KBM-7 (cell line): ENCODE results near the gene BCDIN3D.

Source experiments
- DNase-seq: peaks from one replicate; pipeline ENCODE4 v3.0.0-alpha.2; 2015
- in situ Hi-C: fragments of 300-500 bp; cut with MboI; formaldehyde crosslinking; loops from 2 replicates; pipeline ENCODE4 v1.14.3; 2020; ENCODE audit warnings: low sequenced_read_pairs, low pct_unique_long_range_greater_than_20kb, mixed read lengths

Gene BCDIN3D

DNA sequence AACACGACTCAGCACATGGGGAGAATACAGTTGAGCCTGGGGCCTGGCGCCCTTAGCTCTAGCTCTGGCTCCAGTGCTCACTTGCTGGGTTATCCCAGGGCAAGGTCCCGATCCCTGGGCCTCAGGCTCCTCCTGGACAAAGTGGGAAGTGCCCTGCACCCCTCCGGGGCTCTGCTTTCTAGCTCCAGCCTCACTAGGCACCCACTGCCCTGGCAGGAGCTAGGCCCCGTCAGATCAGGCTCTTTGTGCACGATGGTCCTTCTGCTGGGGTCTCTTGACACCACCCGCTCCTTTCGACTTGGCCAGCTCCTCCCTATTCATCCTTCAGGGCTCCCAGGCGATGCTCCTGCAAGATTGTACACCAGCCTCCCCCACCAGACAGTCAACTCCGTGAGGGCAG lies 38.1 kb downstream of the BCDIN3D start:
- DNase-seq, result no peak
- in situ Hi-C loops, result no loop called here

DNA sequence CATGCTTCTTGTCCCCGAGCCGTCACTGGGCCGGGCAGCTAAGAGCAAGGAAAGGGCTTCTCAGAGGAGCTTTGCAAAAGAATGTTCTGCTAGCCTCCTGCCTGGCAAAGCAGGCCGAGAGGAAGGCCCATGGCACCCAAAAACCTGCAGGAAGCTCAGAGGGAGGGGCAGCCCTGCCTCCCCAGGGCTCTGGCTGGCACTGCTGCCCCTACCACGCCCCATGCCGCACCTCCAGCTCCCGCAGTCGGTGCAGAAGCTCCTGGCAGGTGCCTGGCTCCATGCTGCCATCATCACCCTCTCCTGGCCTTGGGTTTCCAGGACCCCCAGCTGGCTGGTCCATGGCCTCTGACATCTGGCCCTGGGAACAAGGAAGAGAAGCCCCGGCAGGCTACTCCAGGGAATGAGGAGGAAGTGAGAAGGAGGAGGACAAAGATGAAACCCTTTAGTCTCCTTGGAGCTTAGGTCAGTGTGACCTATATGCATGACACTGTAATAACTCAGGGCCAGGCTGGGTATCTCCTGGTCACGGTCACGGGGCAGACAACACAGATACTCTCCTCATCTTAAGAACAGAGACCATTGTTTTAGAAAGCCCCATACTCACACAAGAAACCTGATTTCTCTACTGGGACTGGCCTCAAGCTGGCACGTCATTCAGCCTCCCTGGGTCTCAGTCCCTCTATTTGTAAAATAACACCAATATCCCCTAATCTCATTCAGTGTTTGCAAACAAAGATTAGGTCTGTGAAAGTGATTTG lies 39.0 kb downstream of the BCDIN3D start:
- no peak for DNase-seq
- in situ Hi-C loops, result no loop called here

DNA sequence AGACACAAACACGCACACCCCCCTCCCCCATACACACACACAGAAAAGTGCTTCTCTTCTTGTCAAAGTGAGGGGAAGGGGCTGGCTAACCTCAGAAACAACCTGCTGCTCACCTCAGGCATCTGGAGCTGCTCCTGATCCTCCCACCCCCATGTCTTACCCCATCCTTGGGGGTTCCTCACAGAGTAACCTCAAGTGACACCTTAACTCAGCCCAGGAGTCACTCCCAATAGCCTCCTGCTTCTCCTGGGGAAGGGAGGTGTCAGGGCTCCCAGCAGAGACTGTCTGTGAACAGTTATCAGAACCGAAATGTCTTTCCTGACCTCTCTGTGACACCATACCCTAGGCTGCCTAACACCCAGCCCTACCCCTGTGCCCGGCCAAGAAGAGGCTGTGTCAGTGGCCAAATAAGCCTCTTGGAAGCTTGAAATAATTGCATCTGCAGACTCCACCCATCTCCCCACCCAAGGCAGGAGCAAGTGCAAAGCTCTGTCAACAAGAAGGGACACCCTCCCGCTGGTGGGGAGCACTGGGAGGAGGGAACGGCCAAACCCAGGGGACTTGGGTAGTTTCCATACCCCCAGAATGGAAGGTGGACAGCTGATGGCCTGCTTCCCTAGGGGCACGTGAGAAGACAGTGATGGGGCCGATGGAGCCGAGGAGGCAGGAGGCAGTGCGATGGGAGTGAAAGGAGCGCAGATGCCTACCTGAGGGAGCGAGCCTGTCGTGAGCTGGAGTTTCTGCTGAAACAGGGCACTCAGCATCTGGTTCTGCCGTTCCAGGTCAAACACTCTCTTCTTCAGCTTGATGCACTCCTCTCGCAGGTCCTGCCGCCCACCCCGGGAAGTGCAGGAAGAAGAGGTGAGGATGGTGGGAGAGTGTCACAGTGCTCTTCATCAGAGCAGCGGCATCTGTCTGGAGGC lies 41.5 kb downstream of the BCDIN3D start:
- in situ Hi-C loops, result no loop called here
- DNase-seq, result no peak

DNA sequence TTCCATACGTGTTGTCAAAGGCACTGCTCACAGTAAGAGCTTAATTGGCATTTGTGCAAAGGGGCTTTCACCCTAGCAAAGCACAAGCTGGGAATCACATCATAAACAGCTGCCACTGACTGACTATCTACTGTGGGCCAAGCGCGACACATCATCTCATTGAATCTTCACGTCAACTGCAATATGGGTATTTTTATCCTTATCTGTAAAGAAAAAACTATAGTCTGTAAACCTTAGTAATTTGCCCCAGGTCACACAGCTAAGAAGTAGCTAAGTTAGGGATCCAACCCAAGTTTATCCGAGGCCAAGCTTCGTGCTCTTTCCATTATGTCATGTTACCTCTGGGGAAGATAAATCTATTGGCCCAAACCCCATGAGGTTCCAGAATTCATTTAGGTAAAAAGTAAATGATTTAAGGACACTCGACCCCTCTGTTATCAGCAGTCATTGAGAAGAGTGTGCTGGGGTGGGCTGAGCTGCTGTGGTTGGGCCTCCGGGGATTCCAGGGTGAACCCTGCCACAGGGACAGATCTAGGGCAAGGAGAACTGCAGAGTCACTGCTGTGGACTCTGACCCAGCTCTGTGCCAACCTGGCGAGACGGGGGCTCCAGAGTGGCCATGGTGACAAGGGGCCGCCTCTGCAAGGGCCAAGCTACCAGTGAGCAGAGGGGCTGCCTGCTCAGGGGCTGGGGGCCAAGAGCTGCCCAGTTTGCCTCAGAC lies 42.3 kb downstream of the BCDIN3D start:
- in situ Hi-C loops, result no loop called here
- DNase-seq, result no peak

DNA sequence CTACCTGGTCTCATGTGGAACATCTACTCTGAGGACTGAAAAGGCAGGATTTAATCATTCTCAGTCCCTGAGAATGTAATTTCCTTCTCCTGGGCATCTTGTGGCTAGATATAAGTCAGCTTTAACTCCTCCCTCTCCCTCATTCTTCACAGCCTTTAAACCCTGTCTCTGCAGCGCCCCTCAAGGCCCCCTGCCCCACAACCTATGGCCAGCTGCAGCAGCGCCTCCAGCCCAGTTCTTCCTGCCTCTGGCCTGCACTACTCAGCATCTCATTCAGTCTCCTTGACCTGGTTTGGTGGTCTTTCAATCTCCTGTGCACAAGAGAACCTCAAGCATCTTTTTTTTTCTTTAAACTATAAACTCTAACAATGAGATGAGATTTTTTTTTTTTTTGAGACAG lies 44.0 kb downstream of the BCDIN3D start:
- in situ Hi-C loops, result no loop called here

DNA sequence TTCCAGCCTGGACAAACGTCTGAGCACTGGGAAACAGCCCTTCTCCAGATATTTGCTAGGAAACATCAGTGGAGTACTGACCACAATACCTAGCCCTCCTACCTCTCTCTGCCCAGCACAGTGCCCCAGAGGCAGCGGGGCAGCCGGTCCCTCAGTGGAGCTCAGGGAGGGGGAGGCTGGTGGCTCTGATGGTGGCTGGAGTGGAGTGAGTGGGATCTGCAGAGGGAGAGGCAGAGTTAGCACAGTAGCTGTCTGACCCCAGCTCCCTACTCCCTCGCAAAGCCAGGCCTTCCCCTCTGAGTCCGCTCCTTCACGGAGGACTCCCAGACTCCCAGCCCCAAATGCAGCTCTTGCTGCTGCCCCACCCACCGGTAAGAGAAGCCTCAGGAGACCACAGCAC lies 44.7 kb downstream of the BCDIN3D start:
- in situ Hi-C loops, result no loop called here
- DNase-seq, result no peak

More for the DNA sequence above, 44.0 kb downstream of the BCDIN3D start:
- no peak for DNase-seq

DNA sequence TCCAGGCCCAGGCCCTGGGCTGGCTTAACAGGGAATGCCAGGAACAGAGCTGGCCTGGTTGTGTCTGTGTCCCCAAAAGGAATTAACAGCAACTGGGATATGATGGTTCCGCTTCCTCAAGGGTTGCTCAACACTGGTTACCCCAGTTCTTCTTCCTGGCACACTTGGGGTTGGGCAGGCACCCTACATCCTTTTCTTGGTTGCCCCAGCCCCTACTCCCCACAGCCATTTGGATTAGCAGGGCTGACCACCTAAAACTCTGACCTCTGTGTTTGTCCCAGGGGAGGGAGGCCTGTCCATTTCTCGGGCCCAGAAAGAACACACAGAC lies 45.5 kb downstream of the BCDIN3D start:
- in situ Hi-C loops, result no loop called here
- DNase-seq, result no peak

DNA sequence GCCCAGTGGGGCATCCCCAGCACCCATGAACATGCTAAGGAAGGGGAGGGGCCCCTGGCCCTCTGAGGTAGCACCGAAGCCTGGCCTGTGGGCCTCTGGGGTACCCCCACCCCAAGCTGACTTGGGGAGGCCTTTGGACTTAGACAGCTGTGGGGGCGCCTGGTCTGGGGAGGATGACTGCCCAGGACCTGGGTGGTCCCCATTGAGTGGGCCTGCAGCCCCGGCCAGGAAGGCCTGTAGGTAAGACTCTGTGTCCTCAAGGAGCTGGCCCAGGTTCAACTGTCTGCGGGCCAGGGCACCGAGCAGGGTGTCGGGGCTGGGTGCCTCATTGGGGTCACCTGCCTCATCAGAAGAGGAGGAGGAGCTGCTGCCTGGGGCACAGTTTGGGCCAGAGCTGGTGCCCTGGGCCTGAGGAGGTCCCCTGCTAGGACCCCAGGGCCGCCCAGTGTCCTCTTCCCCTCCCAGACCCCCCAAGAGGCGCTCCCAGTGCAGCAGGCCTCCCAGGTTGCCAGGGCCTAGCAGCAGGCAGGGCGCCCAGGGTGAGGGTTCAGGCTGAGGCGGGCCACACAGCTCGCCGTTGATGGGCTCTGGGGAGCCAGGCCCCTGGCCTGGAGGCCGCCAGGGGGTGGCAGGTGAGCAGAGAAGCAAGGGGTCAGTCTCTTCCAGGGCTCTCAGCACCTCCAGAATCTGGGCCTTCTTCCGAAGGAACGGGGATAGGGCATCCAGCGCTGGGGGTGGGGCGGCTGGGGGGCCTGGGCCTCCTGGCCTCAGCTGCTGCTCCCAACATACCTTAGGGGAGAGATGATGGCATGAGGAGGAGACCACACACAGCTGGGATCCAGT lies 46.1 kb downstream of the BCDIN3D start:
- no peak for DNase-seq
- in situ Hi-C loops, result no loop called here

DNA sequence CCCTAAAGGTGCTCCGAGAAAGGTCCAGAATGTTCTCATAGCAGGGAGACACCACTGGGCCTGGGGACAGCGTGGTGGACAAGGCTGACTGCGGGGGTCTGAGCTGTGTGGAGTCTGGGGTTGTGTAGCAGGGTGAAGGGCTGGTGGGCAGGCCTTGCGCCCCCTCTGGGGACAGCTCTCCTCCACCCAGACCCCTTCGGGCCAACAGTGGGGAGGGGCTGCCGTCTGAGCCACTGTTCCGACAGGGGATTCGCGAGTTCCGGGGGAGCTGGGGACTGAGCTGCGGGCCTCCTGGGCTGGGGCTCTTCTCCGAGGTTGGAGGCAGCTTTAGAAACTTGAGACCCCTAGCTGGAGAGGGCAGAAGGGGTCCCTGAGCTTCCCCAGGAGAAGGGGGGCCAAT lies 46.8 kb downstream of the BCDIN3D start:
- in situ Hi-C loops, result no loop called here
- no peak for DNase-seq

DNA sequence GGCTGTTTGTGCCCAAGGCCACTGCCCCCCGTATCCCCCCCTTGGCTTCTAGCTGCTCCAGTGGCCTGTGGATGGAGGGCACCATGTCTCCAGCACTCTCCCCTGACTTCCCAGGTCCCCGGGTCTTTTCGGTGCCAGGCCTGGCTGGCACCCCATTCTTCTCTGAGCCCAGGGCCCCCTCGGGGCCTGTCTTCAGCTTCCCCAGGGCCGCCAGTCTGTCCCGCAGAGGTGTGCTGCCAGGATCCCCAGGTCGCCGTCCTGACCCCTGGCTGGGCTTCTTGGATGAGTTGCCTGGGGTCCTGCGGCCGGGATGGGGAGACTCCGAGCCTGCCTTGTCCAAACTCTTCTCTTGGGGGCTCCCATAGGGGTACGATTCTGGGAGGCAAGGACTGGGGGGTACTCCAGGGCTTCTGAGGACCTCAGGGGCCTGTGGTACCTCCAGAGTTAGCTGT lies 47.2 kb downstream of the BCDIN3D start:
- in situ Hi-C loops, result no loop called here
- no peak for DNase-seq

DNA sequence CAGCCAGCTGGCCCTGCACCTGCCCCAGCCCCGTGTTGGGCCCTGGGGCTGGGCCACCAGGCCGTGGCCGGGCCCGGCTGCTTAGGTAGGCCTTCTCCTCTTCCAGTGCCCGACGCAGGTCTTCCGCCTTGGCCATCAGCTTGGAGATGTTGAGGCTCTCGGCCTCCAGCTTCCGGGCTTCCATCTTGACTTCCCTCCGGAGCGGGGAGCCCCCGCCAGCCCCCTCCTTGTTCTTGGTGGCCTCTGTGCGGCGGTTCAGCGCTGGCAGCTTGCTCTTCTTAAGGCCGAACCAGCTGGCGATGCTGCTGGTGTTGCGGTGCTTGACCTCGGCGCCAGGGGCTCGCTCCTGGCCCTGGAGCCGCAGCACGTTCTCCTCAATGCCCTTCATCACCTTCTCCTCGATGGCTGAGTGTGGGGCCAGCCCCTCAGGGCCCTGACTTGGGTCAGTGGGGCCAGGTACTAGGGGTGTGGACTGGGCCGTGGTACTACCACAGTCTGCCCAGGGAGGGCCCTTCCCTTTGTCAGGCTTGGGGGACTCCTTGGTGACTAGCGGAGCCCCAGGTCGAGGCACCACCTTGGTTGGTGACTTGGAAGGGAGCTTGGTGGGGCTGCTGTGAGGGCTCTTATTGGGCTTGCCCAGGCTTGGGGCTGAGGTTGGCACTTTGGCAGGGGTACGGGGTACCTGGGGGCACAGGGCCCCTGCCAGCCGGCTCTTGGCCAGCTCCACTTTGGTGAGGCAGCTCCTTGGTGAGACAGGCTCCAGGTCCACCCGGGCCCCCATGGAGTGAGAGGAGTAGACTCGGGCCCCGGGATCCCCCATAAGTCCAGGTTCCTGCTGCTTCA lies 47.9 kb downstream of the BCDIN3D start:
- in situ Hi-C loops, result no loop called here
- DNase-seq, result no peak

DNA sequence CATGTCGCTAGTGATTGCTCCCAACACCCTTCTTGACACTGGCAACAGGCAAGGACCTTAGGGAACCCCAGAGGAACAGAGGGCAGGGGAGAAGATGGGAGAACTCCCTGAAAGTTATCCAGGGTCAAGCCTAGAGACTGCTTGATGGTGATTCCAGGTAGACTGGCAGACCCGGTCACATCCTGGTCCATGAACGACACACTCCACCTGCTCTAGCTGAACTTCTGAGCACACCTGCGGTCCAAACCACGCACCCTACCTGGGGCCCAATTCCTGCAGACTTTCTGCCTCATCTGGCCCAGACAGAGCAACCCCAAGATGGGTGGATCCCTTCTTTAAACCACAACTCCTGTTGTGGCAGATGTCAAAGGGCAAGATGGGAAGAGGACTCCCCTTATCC lies 48.9 kb downstream of the BCDIN3D start:
- DNase-seq, result no peak
- in situ Hi-C loops, result no loop called here

DNA sequence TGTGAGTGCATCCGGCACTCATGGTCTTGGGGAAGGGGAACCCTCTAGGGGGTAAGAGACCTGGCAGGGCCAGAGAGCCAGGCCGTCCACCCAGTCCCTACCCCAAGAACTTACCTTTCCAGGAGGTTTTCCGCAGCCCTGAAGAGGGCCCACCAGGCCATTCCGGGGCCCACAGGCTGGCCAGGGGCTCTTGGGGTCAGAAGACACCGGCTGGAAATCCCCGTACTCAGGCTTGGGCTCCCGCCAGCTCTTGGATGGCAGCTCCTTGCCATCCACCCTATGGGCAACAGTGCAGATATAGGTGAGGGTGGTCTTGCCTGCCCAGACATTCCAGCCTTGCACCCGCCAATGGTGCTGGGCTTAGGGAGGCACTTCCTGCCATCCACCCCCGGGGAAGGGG lies 49.3 kb downstream of the BCDIN3D start:
- DNase-seq, result no peak
- in situ Hi-C loops, result no loop called here

DNA sequence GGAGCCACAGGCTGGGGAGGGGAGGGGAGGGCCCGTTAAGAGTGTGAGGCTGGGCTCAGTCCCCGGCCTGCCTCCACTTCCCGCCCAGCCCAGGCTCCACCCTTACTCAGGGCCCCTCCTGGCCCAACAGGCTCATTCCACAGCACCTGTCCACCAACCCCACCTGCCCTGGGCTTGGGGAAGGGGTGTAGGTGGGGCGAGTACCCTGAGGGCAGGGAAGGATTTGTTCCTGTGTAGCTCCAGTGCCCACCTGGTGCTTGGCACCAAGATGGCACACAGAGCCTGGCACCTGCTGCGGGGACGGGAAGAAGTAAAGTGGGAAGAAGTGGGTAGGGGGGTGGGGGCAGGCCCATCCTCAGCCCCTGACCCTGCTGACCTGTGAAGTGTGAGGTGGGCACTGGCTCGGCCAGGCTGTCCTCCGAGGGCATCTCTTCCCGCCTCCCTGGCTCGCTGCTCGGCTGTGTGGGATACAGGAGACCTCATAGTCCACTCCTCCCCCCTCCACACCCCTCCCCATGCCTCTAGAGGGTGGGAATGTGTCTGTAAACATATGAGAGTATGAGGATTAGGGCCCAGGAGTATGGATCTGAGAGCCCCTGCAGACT lies 49.8 kb downstream of the BCDIN3D start:
- in situ Hi-C loops, result no loop called here
- DNase-seq, result no peak

DNA sequence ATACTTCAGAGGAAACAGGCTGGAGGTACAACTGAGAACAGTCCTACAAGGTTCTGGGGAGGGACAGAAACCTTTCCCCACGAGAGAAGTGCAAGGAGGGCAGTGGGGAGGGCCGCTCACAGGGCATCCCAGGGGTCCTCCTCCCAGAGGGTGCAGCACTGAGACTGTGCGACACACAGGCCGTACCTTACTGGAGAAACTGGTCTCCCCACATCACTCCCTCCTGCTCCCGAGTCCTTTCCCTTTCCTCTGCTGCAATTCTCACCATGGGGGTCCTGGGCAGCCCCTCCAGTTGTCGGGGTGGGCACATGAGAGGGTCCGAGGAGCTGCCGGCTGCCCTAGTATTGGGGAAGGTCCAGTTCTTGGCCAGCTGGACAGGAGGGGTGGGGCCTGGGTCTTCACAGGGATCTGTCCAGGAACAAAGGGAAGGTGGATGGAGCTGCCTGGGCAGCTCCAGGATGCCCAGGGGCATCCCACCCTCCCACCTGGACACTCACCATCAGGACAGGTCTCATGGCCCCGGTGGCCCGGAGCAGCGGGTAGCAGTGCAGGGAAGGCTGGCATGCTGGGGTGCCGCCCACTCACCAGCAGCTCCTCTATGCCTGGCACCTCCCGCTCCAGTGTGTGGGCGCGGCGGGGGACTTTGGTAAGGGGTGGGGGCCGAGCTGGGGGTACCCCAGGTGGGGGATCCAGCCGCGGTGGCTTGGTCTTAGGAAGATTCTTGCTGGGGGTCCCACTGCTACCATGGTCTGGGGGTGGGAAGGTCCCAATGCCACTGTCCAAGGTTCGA lies 50.5 kb downstream of the BCDIN3D start:
- DNase-seq, result no peak
- in situ Hi-C loops, result no loop called here

DNA sequence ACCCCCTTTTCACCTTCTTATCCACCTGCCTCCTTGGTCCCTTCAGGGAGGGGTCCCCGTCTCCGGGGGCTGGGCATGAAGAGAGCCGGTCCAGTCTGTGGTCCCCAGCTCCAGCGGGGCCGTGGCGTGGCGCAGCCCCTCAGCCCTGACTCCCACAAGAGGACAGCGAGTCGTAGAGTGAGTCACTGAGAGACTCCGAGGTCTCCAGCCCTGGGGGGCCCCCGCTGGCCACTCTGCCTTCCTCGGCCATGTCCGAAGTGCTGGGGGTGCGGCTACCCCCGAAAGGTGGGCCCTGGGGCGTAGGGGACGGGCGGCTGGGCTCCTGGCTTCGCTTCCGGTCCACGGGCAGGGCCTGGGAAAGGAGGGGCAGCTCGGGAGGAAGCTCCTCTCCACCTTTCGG lies 51.2 kb downstream of the BCDIN3D start:
- in situ Hi-C loops, result no loop called here
- DNase-seq, result no peak
